Measurements from ENCODE around the gene NDC80.

DNA sequence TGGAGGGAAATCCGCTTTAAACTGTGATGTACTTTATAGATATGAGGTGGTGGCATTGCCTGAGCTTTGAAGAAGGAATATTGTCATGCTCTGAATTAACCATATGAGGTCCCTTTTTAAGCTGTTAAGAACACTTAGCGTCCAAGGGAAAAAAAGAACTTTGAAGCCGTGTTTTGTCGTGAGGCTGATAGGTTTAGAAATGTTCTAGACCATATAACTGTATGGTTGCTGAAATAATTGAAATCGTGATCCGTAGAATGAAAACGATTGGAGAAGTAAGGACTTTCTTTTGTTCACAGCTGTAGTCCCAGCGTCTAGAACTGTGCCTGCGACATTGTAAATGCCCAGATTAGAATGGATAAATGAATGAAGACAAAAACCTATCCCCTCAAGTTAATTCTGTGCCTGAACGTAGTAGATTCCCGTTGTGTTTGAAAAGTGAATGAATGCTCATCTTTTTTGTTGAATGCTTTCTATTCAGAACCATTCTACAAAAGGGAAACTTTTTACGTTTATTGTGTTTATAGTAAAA is 85.7 kb downstream of the NDC80 start:
- no peak for TF ChIP-seq CTCF (conservative IDR thresholded peaks at IDR 0.05)
- TF ChIP-seq ZFX (IDR thresholded peaks at IDR 0.05), result no peak
